ENCODE data around the gene PAX5.
A peak's percentile ranks its signal among the peaks of the same experiment; 100 is the strongest.

Gene PAX5

DNA sequence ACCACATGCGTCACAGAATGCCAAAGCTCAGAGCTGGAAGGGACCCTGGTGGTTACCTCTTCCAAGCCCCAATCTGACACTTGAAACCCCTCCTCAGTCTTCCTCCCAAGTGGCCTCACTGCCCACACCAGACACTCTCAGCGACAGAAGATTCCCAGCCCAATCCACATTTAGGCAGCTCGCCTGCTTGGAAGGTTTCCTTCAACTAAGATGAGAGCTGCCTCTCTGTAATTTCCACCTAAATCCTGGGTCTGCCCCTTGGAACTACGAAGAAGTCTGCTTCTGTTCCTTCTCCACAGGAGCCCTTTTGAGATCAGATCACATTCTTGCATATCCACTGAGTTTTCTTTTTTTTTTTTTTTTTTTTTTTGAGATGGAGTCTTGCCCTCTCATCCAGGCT lies 83.7 kb downstream of the PAX5 start:
- no peak for DNase-seq

DNA sequence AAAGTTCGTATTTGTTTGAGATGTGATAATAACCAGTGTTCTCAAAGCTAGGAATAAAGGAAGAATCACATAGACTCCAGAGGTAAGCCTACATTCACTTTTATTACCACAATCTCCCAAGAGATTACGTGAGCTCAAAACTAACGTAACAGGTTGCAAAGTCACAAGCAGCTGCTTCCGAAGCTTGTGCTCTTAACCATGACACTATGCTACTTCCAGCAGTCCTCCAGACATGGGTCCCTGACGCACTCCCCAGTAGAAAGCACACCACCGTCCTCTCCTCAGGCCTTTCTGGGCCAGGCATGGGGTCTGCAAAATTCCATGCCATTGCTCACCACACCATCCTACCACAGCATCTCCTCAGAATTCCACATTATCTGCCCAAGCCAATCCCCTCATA lies 84.6 kb downstream of the PAX5 start:
- no peak for DNase-seq

- no peak for DNase-seq
These were observed 86.0 kb downstream of the PAX5 start for GRCh38 chr9:36948051-36948450.

DNA sequence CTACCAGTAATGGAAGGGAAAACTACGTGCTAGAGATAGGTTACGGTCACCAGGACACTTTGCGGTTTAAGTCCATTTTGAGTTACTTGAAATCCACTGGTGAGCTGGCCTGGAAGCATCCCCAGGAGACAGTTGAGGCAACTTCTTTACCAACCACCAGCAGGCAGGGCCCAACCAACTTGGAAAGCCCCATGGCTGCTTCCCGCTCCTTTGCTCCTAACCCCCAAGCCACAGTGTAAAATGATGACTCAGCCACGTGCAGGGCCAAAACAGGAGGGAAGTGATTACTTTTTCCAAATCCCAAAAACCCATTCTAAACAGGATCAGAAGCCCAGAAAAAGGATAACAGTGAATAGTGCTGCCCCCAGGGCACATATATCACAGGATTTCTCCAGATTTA lies 87.4 kb downstream of the PAX5 start:
- no peak for DNase-seq

GRCh38 chr9:36945999-36946398 lies 88.1 kb downstream of the PAX5 start:
- no peak for DNase-seq

- DNase-seq, result no peak
These were observed 91.2 kb downstream of the PAX5 start for GRCh38 chr9:36942891-36943290.

DNA sequence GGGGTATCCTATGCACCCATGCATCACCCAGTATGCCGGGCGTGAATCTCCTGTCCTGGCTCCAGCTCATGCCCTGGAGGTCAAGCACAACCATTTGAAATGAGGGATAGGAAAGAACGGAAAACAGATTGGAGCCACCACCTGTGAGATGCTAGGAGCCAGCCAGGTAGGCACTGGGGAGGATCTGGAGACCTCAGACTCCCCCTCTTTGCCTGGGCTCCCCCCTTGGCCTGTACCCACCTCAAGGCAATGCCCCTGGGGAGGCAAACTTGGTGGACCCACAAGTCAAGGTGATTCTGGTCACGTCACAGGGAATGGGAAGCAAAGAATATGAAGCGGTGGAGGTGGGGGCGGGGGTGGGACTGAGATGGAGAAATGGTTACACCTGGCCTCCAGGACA lies 92.6 kb downstream of the PAX5 start:
- DNase-seq, result no peak

- no peak for DNase-seq
These were observed 93.2 kb downstream of the PAX5 start for GRCh38 chr9:36940881-36941280.

- no peak for DNase-seq
These were observed 93.6 kb downstream of the PAX5 start for GRCh38 chr9:36940500-36940853.

- no peak for DNase-seq
These were observed 94.2 kb downstream of the PAX5 start for GRCh38 chr9:36939655-36940499.

DNA sequence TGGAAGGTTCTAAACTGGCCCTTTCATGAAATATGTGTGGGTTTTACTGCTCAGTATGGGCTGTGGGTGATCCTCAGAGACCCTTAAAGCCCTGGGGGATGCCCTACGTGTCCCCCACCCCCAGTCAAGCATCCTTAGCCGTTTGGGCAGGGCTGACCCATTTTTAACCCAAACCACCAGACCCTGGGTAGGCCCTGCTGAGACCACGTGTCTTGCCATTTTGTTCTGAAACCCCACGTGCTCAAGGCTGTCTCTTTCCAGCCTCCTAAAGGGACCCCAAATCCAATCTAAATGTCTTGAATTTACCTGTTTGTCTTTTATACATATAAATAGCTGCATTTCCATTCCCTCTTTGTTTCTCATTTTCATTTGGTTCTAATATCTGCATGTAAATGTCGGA lies 94.9 kb downstream of the PAX5 start:
- DNase-seq, result no peak

DNA sequence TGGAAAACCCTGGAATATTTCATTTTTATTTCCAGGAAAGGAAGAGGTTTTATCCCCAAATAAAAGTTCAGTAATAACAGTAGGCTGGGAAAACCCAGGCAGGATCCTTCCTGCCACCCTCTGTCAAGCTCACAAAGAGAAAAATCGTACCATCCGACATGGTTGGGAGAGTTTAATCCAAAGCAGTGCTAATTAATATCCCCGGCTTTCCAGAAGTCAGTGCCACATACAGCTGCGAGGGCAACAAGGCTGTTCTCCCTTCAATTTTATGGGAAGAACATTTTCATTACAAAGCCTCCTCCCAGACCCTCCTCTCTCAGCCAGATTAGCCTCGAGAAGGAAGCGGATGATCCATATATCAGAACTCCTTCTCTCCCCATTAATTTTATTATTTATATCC lies 95.5 kb downstream of the PAX5 start:
- DNase-seq, result no peak

- DNase-seq, result peak; percentile 17
These were observed 96.1 kb downstream of the PAX5 start for GRCh38 chr9:36937951-36938350.

- DNase-seq, result no peak
These were observed 96.7 kb downstream of the PAX5 start for GRCh38 chr9:36937346-36937745.

DNA sequence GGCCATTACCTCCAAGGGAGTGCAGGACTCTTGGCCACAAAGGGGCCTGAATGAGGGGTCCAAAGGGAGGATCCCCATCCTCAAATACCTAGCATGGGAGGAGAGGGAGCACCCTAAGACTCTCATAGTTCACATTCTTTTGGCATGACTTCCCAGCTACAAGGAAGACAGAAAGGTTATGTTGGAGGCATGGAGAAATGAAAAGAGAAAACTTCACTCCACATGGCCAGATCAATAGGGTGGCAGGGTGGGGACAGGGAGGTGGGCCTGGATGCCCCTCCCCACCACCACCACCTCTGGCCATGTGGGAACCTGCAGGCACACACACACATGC lies 97.6 kb downstream of the PAX5 start:
- no peak for DNase-seq

DNA sequence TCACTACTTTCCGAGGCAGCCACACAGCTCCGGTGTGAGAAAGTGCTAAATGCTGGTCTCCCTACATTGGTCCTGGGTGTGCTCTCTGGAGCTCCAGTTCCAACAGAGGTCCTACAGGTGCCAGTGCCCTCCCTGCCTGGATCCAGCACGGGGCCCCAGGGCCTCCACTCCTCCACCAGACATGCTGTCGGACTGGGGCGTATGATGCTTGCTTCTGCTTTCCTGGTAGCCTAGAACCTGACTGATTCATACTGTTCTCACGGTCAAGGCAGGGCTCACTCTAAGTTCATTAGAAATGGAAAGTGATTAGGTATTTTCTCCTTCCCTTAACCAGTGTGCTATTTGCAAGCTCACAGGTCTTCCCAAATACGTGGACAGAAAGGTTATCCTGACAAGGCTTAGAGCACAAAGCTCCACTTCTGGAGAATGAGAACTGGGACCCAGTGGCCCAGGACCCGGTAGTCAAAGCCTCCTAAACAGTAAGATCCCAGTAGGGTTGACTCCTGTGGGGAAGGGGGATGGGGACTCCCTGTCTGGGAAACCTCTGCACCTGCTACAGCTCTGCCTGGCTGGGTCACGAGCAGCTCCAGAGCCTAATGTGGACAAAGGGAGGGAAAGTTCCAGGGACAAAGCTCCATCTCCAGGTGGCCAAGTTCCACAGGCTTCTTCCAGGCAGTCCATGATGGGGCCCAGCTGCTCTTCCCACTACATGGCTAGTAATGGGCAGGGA lies 98.1 kb downstream of the PAX5 start:
- DNase-seq, result no peak

GRCh38 chr9:36935332-36935731 lies 98.7 kb downstream of the PAX5 start:
- no peak for DNase-seq

- DNase-seq, result peak; percentile 22
These were observed 99.5 kb downstream of the PAX5 start for GRCh38 chr9:36934478-36935065.

DNA sequence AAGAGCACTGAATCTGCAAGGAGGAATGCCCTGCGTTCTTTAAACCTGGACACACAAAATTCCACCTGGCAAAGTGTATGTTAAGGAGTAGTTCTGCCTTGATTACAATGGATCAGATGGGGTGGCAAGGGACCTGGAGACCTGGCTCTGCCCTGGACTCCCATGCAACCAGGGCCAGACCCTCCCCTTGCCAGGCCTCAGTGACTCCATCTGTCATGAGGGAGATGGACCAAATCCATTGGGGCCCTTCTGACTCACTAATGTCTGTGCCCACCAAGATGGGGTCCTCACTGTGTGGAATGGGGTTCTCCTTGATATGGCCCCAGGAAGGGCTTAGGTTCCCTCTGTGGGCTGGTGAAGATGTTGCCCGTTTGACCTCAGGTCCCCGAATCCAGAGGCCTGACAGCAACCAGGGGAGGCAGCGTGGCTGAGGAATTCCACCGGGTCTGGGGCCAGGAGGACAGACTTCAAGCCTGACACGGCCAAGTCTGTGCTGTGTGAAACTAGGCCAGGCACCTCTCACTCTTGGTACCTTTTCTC lies 100.3 kb downstream of the PAX5 start:
- DNase-seq, result no peak

- no peak for DNase-seq
These were observed 101.9 kb downstream of the PAX5 start for GRCh38 chr9:36932198-36932597.

GRCh38 chr9:36930941-36931340 lies 103.1 kb downstream of the PAX5 start:
- DNase-seq, result no peak

GRCh38 chr9:36929350-36929675 lies 104.8 kb downstream of the PAX5 start:
- no peak for DNase-seq

DNA sequence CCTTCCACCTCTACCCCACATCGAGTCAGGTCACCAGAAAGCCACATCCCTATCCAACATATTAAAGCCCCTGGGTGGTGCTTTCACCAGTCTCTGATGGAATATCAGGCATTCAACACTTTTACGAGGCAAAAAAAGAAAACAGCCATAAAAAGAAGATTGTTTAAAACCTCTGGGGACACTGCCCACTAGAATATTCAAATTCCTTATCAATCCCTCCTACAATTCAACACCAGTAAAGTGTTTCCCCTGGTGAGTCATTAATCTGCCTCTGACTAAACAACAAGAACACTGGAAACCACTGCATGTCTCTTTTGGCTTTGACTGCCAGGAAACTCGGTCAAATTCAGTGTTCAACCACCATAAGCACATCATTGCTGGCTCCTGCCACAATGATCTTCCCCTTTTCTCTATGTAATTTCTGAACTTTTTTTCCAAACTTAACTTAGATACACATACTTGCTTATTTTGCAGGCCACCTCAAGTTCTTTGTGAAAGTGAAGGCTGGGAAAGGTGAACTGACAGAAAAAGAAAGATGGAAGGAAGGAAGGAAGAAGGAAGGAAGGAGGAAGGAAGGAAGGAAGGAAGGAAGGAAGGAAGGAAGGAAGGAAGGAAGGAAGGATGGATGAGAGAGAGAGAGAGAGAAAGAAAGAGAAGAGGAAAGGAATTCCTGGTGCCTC lies 105.3 kb downstream of the PAX5 start:
- no peak for DNase-seq

GRCh38 chr9:36928210-36928609 lies 105.9 kb downstream of the PAX5 start:
- DNase-seq, result no peak
